H9 (cell line): ENCODE measurements around the gene LARP4. TPM values are rescaled to one million over a fixed set of nuclear protein-coding genes. Genes with fewer than 3 reads are reported as not detected.
A peak's percentile ranks its signal among the peaks of the same experiment; 100 is the strongest.

ENCODE experiments used
- DNase-seq: peaks from one replicate; pipeline ENCODE4 v3.0.0-alpha.2; 2017
- H2AFZ ChIP-seq: one replicate; pipeline ENCODE4 v1.6.1; 2013; ENCODE audit warnings: mild to moderate bottlenecking, low read length, control low read depth, moderate library complexity
- H2AK5ac ChIP-seq: 2 replicates; pipeline ENCODE4 v1.6.1; 2013; ENCODE audit warnings: low read length, control low read depth, mixed read lengths; ENCODE audit not compliant: insufficient read length
- H2BK120ac ChIP-seq: one replicate; pipeline ENCODE4 v1.6.1; 2013; ENCODE audit warnings: low read depth, mild to moderate bottlenecking, low read length, control low read depth, inconsistent platforms; ENCODE audit not compliant: poor library complexity, severe bottlenecking
- H2BK12ac ChIP-seq: 2 replicates; pipeline ENCODE4 v1.6.1; 2013; ENCODE audit warnings: low read length, control low read depth, mixed read lengths, low read depth; ENCODE audit not compliant: insufficient read length
- H2BK15ac ChIP-seq: 2 replicates; pipeline ENCODE4 v1.6.1; 2013; ENCODE audit warnings: low read depth, low read length, control low read depth
- H2BK20ac ChIP-seq: one replicate; pipeline ENCODE4 v1.6.1; 2013; ENCODE audit warnings: low read depth, mild to moderate bottlenecking, low read length, control low read depth, inconsistent platforms; ENCODE audit not compliant: poor library complexity, severe bottlenecking
- H2BK5ac ChIP-seq: 2 replicates; pipeline ENCODE4 v1.6.1; 2013; ENCODE audit warnings: low read length, control low read depth, mixed read lengths; ENCODE audit not compliant: insufficient read length
- H3K14ac ChIP-seq: 2 replicates; pipeline ENCODE4 v1.6.1; 2013; ENCODE audit warnings: low read length, control low read depth; ENCODE audit not compliant: insufficient read depth
- H3K18ac ChIP-seq: 2 replicates; pipeline ENCODE4 v1.6.1; 2013; ENCODE audit warnings: low read depth, mild to moderate bottlenecking, mixed read lengths, low read length, control low read depth; ENCODE audit not compliant: insufficient read length
- H3K23ac ChIP-seq: 2 replicates; pipeline ENCODE4 v1.6.1; 2013; ENCODE audit warnings: low read length, control low read depth, mixed read lengths, low read depth; ENCODE audit not compliant: insufficient read length
- H3K23me2 ChIP-seq: 2 replicates; pipeline ENCODE4 v1.6.1; 2013; ENCODE audit warnings: low read depth, mild to moderate bottlenecking, mixed read lengths, low read length, control low read depth; ENCODE audit not compliant: insufficient read length, poor library complexity, severe bottlenecking
- H3K27ac ChIP-seq: 2 replicates; pipeline ENCODE4 v1.5.1; 2013; ENCODE audit warnings: low read length, control low read depth, mixed read lengths, low read depth; ENCODE audit not compliant: insufficient read length
- H3K27me3 ChIP-seq: 2 replicates; pipeline ENCODE4 v1.6.1; 2013; ENCODE audit warnings: low read length, control low read depth, inconsistent platforms; ENCODE audit not compliant: insufficient read depth
- H3K4ac ChIP-seq: 2 replicates; pipeline ENCODE4 v1.6.1; 2013; ENCODE audit warnings: low read depth, mild to moderate bottlenecking, control low read depth, inconsistent platforms, low read length, moderate library complexity
- H3K4me1 ChIP-seq: 2 replicates; pipeline ENCODE4 v1.6.1; 2013; ENCODE audit warnings: low read length, control low read depth, inconsistent platforms; ENCODE audit not compliant: insufficient read depth
- H3K4me2 ChIP-seq: 2 replicates; pipeline ENCODE4 v1.6.1; 2013; ENCODE audit warnings: low read length, control low read depth, mixed read lengths; ENCODE audit not compliant: insufficient read length, insufficient read depth
- H3K56ac ChIP-seq: 2 replicates; pipeline ENCODE4 v1.6.1; 2013; ENCODE audit warnings: low read depth, mild to moderate bottlenecking, mixed read lengths, low read length, control low read depth; ENCODE audit not compliant: insufficient read length
- H3K79me1 ChIP-seq: 2 replicates; pipeline ENCODE4 v1.6.1; 2013; ENCODE audit warnings: low read depth, mild to moderate bottlenecking, moderate library complexity, low read length, control low read depth, inconsistent platforms; ENCODE audit not compliant: insufficient read depth, poor library complexity, severe bottlenecking
- H3K79me2 ChIP-seq: 2 replicates; pipeline ENCODE4 v1.6.1; 2013; ENCODE audit warnings: low read length, control low read depth, inconsistent platforms; ENCODE audit not compliant: insufficient read depth
- H3K9ac ChIP-seq: 2 replicates; pipeline ENCODE4 v1.6.1; 2013; ENCODE audit warnings: low read length, control low read depth, mixed read lengths; ENCODE audit not compliant: insufficient read length; ENCODE audit errors: extremely low read depth
- H3K9me3 ChIP-seq: one replicate; pipeline ENCODE4 v1.6.1; 2013; ENCODE audit warnings: low read depth, low read length, inconsistent platforms; ENCODE audit not compliant: control insufficient read depth
- H3T11ph ChIP-seq: one replicate; pipeline ENCODE4 v1.6.1; 2013; ENCODE audit warnings: mild to moderate bottlenecking, low read length, control low read depth, inconsistent platforms
- H4K20me1 ChIP-seq: one replicate; pipeline ENCODE4 v1.6.1; 2013; ENCODE audit not compliant: control insufficient read depth, insufficient read length, insufficient read depth
- H4K5ac ChIP-seq: 2 replicates; pipeline ENCODE4 v1.6.1; 2013; ENCODE audit warnings: low read depth, mild to moderate bottlenecking, mixed read lengths, low read length, control low read depth; ENCODE audit not compliant: insufficient read length
- H4K8ac ChIP-seq: replicated peaks from 2 replicates; pipeline ENCODE4 v1.6.1; 2013; ENCODE audit warnings: low read length, control low read depth, mixed read lengths, low read depth; ENCODE audit not compliant: insufficient read length
- H4K91ac ChIP-seq: 2 replicates; pipeline ENCODE4 v1.6.1; 2013; ENCODE audit warnings: low read depth, mild to moderate bottlenecking, moderate library complexity, mixed read lengths, low read length, control low read depth; ENCODE audit not compliant: insufficient read length
- H3K27ac Mint-ChIP-seq, 3 experiments: 2 replicates in 2 of 3; 3 replicates in 1 of 3; pipeline ENCODE4 v1.8.0; 2020 to 2021; ENCODE audit warnings: mixed read lengths in 3 of 3, mild to moderate bottlenecking in 1 of 3, moderate library complexity in 1 of 3
- H3K27me3 Mint-ChIP-seq: 2 replicates; pipeline ENCODE4 v1.8.0; 2021; ENCODE audit warnings: low read depth, mild to moderate bottlenecking, moderate library complexity, mixed read lengths
- H3K36me3 Mint-ChIP-seq, 3 experiments: 2 replicates in 2 of 3; 3 replicates in 1 of 3; pipeline ENCODE4 v1.8.0; 2020 to 2021; ENCODE audit warnings: low read depth in 3 of 3, mixed read lengths in 3 of 3; ENCODE audit not compliant: insufficient read depth in 1 of 3
- H3K4me1 Mint-ChIP-seq, 2 experiments: 2 replicates each; pipeline ENCODE4 v1.8.0; 2020; ENCODE audit warnings: mixed read lengths in 2 of 2
- H3K4me3 Mint-ChIP-seq, 2 experiments: 2 replicates in 1 of 2; 3 replicates in 1 of 2; pipeline ENCODE4 v1.8.0; 2020 to 2021; ENCODE audit warnings: mild to moderate bottlenecking in 2 of 2, mixed read lengths in 2 of 2, moderate library complexity in 1 of 2
- H3K9me3 Mint-ChIP-seq, 2 experiments: 2 replicates in 1 of 2; 3 replicates in 1 of 2; pipeline ENCODE4 v1.8.0; 2020; ENCODE audit warnings: mild to moderate bottlenecking in 2 of 2, mixed read lengths in 2 of 2, moderate library complexity in 1 of 2
- WGBS: extraction: QIAGEN DNeasy Blood & Tissue Kit; methylation state at CpG from one replicate; pipeline ENCODE4 v1.1.7; 2013; ENCODE audit warnings: missing lambda C conversion rate, low lambda C conversion rate, mixed read lengths; ENCODE audit not compliant: insufficient read length; ENCODE audit errors: extremely low coverage; 5-methylcytosine and 5-hydroxymethylcytosine counted together
- total RNA-seq: library from RNA; stranded (reverse); gene quantifications from 2 replicates; pipeline ENCODE4 v1.2.1, GENCODE V29; 2021
- TF ChIP-seq, protein P1 (sequence below): fragments of 200-600 bp; sonication (generic); conservative IDR thresholded peaks from 3 replicates; pipeline ENCODE4 v1.8.0; 2021; ENCODE audit warnings: antibody characterized with exemption, mild to moderate bottlenecking

The LARP4 gene
- total RNA-seq, 1 experiment from 2014 or later = 82.3 TPM

- no peaks in the 10 kb centered on the region for H3K9me3 Mint-ChIP-seq
- no peak overlapping the region for H3K9ac ChIP-seq
- peak overlapping the region; percentile 76 for H2BK5ac ChIP-seq
- H3K4me1 ChIP-seq = no peaks in the 10 kb centered on the region; the same call in 1 of the 2 replicates
- peaks cover 0 to 3% of the 10 kb centered on the region in 2 experiments; a peak in 3 of 4 replicates for H3K4me1 Mint-ChIP-seq
- H3K27ac ChIP-seq = no peak overlapping the region
- H2AK5ac ChIP-seq = no peak overlapping the region
- H3K23ac ChIP-seq = no peak overlapping the region
- peak overlapping the region; percentile 90 for H2AFZ ChIP-seq
- H3K27me3 Mint-ChIP-seq = no peaks in the 10 kb centered on the region; the same call in 1 of the 2 replicates
- no peak overlapping the region for H2BK20ac ChIP-seq
- no peaks in the 10 kb centered on the region; a peak in 1 of 7 replicates for H3K36me3 Mint-ChIP-seq
- no peaks in the 10 kb centered on the region for H3K9me3 ChIP-seq
- no peak overlapping the region for H4K8ac ChIP-seq
- H3K18ac ChIP-seq = no peak overlapping the region
- no peak overlapping the region for H3K56ac ChIP-seq
- no peak overlapping the region for H3T11ph ChIP-seq
- no peak overlapping the region for H2BK15ac ChIP-seq
- WGBS = no CpG with 5 or more reads among the region's 3 CpGs
- H3K27ac Mint-ChIP-seq = no peak overlapping the region
- no peak overlapping the region for H2BK12ac ChIP-seq
- no peak overlapping the region for H3K4me3 Mint-ChIP-seq
- H3K4me2 ChIP-seq = no peak overlapping the region
- no peaks in the 10 kb centered on the region for H4K20me1 ChIP-seq
- H3K23me2 ChIP-seq = no peaks in the 10 kb centered on the region
- no peaks in the 10 kb centered on the region for H3K79me2 ChIP-seq
- TF ChIP-seq, protein P1, sequence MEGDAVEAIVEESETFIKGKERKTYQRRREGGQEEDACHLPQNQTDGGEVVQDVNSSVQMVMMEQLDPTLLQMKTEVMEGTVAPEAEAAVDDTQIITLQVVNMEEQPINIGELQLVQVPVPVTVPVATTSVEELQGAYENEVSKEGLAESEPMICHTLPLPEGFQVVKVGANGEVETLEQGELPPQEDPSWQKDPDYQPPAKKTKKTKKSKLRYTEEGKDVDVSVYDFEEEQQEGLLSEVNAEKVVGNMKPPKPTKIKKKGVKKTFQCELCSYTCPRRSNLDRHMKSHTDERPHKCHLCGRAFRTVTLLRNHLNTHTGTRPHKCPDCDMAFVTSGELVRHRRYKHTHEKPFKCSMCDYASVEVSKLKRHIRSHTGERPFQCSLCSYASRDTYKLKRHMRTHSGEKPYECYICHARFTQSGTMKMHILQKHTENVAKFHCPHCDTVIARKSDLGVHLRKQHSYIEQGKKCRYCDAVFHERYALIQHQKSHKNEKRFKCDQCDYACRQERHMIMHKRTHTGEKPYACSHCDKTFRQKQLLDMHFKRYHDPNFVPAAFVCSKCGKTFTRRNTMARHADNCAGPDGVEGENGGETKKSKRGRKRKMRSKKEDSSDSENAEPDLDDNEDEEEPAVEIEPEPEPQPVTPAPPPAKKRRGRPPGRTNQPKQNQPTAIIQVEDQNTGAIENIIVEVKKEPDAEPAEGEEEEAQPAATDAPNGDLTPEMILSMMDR = no peak
- H3K79me1 ChIP-seq = no peaks in the 10 kb centered on the region
- peak overlapping the region; percentile 45 for H4K91ac ChIP-seq
- no peak overlapping the region for H4K5ac ChIP-seq
- no peak overlapping the region for H2BK120ac ChIP-seq
- peak overlapping the region; percentile 75; the same call in 1 of the 2 replicates for H3K14ac ChIP-seq
- DNase-seq = no peak
- H3K27me3 ChIP-seq = no peaks in the 10 kb centered on the region
- H3K4ac ChIP-seq = no peak overlapping the region
Measured at GRCh38 chr12:50353404-50353803, 47.3 kb upstream of the LARP4 start.
